Measurements from ENCODE around the gene SMARCAD1.
"Not testable (repeated sequence)": the region's sequence is repeated elsewhere in the genome, so short reads cannot be mapped to it uniquely, and the experiment has no call there.

Gene SMARCAD1

GRCh38 chr4:94235825-94236224, 28.2 kb downstream of the SMARCAD1 start:
- no peak for DNase-seq

- no peak for DNase-seq
These were observed 29.6 kb downstream of the SMARCAD1 start for GRCh38 chr4:94237271-94237670.

- no peak for DNase-seq
These were observed 30.5 kb downstream of the SMARCAD1 start for GRCh38 chr4:94238160-94238559.

- no peak for DNase-seq
These were observed 32.7 kb downstream of the SMARCAD1 start for GRCh38 chr4:94240384-94240783.

DNA sequence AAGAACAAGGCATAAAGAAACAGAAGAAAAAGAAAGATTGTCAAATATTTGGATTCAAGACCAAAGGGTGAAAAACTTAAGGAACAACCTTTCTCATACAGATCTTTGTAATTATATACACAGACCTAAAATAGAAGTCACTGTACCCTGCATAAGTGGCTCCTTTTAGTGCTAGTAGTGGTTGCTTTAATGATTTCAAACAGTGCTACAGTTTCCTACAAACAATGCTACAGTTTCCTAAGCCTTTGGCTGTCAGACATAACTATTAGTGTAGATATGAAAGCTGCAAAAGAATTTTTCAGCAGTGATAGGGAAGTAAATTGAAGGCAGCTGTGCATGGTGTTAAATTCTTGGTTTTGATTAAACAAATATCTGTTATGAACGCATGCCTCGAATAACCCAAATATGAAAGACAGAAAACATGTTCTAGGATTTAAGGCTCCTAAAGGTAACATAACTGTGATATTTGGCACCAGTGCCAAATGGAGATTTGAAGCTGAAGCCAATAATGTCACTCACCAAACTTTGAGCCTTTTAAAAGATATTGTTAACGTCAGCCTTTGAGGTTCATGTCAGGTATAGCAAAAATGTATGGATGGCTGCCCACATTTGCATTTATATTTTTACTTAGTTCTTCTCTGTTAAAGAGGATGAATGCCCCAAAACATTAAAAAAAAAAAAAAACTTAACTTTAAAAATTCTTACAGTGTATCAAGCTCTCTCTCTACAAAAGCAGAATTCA, 36.6 kb downstream of the SMARCAD1 start:
- no peak for DNase-seq

DNA sequence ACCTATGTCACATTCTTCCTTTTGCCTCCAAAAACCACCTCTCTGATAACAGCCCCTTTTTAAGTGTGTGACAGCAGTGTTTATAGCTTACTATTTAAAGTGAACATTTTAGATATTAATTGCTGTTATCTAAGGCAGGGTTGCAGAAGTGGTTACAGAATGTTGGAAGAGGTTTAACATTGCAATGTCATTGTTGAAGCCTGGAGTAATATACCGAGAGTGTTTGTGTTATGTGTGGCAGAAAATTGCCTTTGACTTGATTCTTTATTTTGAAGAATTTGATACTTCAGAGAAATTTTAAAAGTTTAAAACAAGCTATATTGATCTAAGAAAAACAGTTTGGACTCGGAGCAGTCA, 37.1 kb downstream of the SMARCAD1 start:
- no peak for DNase-seq

DNA sequence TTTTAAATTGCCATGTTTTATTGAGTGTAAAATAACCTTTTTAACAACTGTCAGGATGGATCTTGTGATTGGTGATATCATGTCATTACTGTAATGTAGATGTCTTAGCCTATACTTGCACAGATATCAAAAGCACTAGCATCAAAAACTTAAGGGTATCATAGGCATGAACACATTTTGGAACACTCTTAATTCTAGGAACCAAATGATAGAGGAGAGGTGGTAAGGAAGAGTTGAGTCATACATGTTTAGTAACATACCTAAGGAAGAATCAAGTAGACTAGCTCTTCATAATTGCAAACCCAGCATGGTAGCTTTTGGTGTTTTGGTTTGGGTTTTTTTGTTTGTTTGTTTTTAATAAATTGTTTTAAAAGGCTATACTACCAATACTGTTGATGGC, 43.4 kb downstream of the SMARCAD1 start:
- DNase-seq, result no peak

- DNase-seq, result no peak
These were observed 45.4 kb downstream of the SMARCAD1 start for GRCh38 chr4:94253036-94253435.

DNA sequence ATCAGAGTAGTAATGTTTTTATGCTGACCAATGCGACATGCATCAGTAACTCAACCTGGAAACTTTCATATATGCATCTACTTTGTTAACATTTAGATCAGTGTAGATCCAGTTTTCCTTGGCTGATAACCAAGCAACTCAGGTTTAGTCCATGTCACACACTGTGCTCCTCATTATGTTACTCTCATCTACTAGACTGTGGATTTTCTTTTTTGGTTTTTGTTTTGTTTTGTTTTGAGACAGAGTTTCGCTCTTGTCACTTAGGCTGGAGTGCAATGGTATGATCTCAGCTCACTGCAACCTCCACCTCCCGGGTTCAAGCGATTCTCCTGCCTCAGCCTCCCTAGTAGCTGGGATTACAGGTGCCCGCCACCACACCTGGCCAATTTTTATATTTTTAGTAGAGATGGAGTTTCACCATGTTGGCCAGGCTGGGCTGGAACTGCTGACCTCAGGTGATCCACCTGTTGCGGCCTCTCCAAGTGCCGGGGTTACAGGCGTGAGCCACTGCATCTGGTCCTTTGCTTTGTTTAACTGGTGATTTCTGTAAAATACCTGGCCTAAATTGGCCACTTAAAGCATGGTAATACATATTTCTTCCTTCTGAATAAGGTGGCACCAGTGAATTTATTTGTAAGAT, 48.6 kb downstream of the SMARCAD1 start:
- DNase-seq, result no peak

GRCh38 chr4:94256828-94257227, 49.2 kb downstream of the SMARCAD1 start:
- no peak for DNase-seq

GRCh38 chr4:94262163-94263016, 54.7 kb downstream of the SMARCAD1 start:
- no peak for DNase-seq

DNA sequence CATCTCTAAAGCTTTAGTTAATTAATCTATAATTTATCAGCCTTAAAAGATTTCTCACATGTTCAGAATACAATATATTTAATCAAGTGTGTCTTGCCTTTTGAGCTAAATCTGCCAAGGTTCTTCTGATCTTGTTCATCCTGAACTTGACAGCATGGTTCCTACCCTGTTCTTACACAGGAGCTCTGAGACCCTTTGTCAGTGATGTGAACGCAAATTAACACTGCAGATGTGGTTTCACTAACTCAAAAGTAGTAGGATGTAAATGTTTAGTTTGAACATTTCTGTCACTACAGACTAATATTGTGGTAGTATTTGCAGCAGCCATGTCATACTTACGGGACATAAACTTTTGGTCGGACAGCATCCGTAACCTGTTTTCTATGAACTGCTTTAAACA, 59.4 kb downstream of the SMARCAD1 start:
- DNase-seq, result no peak

- no peak for DNase-seq
These were observed 63.6 kb downstream of the SMARCAD1 start for GRCh38 chr4:94271248-94271647.

DNA sequence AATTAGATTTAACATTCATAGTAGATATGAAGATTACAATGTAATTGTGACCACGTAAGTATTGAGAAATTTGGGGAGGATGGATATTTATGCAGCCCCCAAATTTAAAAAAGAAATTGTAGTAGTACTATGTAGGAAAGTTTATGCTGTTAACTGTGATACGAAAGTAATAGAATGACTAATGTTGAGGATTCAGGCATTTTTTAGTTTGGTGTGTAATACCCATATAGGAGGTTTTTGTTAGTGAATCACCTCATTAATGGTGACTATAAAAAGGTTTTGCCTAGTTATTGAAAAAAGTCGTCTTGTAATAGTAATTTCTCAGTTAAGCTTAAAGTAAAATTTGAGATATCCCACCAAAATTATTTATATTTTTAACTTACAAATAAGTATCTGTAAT, 67.2 kb downstream of the SMARCAD1 start:
- DNase-seq, result no peak

GRCh38 chr4:94276204-94276603, 68.5 kb downstream of the SMARCAD1 start:
- no peak for DNase-seq

DNA sequence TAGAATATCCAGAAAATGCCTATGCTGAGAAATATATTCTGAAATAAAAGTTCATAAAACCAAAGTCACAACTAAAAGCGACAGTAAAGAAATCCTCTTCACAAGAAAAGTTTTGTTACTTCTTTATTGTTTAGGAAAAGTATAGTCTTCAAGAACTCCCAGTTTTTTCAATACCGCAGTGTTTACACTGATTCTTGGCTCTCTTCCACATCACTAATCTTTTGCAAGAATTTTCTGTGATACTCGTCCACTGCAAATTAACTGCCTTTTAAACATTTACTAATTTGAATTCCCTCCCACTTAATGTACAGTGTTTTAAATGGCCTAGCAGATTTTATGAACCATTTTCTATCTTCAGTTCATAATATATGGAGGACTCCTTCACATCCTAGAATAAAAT, 69.9 kb downstream of the SMARCAD1 start:
- DNase-seq, result no peak

DNA sequence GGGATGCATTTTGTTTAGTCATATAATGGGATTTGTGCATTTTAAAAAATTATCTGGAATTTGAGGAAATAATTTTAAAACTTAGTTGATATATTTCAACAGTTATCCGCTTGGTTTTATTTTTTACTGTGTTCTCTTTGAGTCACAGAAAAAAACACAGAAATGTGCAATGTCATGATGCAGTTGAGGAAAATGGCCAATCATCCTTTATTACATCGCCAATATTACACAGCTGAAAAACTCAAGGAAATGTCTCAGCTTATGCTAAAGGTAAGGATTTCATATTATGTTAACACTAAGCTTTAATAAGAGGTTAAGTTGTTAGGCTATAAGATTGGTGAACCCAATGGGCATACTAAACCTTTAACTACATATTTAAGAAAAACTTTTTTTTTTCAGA, 71.1 kb downstream of the SMARCAD1 start:
- no peak for DNase-seq

- no peak for DNase-seq
These were observed 77.2 kb downstream of the SMARCAD1 start for GRCh38 chr4:94284889-94285288.

DNA sequence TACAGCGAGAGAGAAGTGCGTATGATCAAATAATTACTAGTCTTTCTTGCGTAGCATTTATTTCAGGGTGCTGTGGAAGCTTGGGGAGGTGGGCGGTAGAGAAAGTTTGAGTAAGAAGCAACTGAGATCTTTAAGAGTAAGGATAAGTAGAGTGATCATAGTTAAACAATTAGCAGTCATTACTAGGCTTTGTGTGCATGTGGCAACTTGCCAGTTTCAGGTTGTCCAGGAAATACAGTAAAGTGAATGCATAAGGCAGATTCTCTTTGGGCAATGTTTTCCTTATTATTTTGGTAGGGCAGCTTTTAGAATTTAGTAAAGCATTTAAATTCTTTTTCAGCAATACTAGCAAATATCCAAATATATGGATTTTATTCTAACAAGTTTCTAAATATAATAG, 78.0 kb downstream of the SMARCAD1 start:
- no peak for DNase-seq

DNA sequence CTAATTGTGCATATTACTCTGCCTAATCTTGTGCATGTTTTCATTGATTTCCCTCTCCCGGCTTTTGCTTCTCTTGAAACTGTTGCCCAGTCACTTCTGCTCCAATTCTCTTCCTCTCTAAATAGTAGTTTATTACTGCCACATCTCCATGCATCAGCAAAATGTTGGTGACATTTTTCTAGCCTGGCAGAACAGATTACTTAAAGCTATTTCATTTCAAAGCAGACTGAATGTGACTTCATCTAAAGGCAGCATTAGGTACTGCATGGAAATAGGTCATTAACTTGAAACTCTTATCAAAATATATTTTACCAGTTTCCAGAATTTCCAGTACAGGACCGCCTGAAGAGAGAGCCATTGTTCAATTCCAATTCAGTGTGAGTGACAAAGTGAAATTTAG, 82.6 kb downstream of the SMARCAD1 start:
- no peak for DNase-seq

DNA sequence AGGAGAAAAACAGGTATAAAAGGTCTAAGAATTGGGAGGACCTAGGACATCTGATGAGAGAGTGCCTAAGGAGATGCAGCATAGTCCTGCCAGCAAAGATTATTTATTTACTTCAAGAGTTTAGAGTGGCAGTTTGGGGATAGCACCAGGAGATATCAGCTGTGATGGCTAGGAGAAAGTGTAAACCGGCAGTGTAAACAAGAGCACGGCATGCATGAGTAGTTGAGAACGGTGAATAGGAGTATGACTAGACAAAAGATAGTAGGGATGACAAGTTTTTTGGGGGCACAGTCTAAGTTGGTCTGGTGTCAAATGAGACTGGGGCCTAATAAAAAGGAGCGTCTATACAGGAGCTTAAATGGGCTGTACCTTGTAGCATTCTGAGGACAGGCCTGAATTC, 86.3 kb downstream of the SMARCAD1 start:
- not testable (repeated sequence) for DNase-seq

- DNase-seq, result not testable (repeated sequence)
These were observed 87.8 kb downstream of the SMARCAD1 start for GRCh38 chr4:94295473-94295872.

- DNase-seq, result no peak
These were observed 91.1 kb downstream of the SMARCAD1 start for GRCh38 chr4:94298725-94299252.

- no peak for DNase-seq
These were observed 94.5 kb downstream of the SMARCAD1 start for GRCh38 chr4:94302191-94302590.
